Ectodermal cell (in vitro differentiated cells): Measurements from ENCODE around the gene OR1J4. TPM values are rescaled to one million over a fixed set of nuclear protein-coding genes. Genes with fewer than 3 reads are reported as not detected.

ENCODE experiments used
- H3K27ac ChIP-seq: 2 replicates; pipeline ENCODE4 v1.7.0; 2013; ENCODE audit warnings: mild to moderate bottlenecking, low read depth, low read length; ENCODE audit not compliant: insufficient read depth, poor library complexity, severe bottlenecking
- H3K27me3 ChIP-seq: 2 replicates; pipeline ENCODE4 v1.7.0; 2013; ENCODE audit warnings: mild to moderate bottlenecking, low read length; ENCODE audit not compliant: insufficient read depth, control insufficient read depth, poor library complexity, severe bottlenecking
- H3K36me3 ChIP-seq: one replicate; pipeline ENCODE4 v1.7.0; 2013; ENCODE audit warnings: low read length; ENCODE audit not compliant: control insufficient read depth, insufficient read depth
- H3K4me1 ChIP-seq: one replicate; pipeline ENCODE4 v1.7.0; 2013; ENCODE audit warnings: low read length; ENCODE audit not compliant: control insufficient read depth, insufficient read depth
- H3K4me3 ChIP-seq: 2 replicates; pipeline ENCODE4 v1.7.0; 2013; ENCODE audit warnings: low read depth, low read length, control low read depth; ENCODE audit not compliant: insufficient read depth
- H3K9me3 ChIP-seq: 2 replicates; pipeline ENCODE4 v1.7.0; 2013; ENCODE audit warnings: mild to moderate bottlenecking, low read length, moderate library complexity; ENCODE audit not compliant: control insufficient read depth
- WGBS, 2 experiments: methylation state at CpG; one replicate each; pipeline ENCODE4 v1.1.7; 2013; ENCODE audit warnings: missing lambda C conversion rate in 2 of 2; 5-methylcytosine and 5-hydroxymethylcytosine counted together
- polyA plus RNA-seq, 4 experiments: library from polyadenylated mRNA; stranded (reverse); fragments of 50-300 nt; gene quantifications; one replicate each; pipeline ENCODE4 v1.2.3, GENCODE V29; 2013

Gene OR1J4, protein sequence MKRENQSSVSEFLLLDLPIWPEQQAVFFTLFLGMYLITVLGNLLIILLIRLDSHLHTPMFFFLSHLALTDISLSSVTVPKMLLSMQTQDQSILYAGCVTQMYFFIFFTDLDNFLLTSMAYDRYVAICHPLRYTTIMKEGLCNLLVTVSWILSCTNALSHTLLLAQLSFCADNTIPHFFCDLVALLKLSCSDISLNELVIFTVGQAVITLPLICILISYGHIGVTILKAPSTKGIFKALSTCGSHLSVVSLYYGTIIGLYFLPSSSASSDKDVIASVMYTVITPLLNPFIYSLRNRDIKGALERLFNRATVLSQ
- not detected for polyA plus RNA-seq (2013, experiment 1 of 4)
- not detected for polyA plus RNA-seq (2013, experiment 2 of 4)
- polyA plus RNA-seq (2013, experiment 3 of 4), result not detected
- not detected for polyA plus RNA-seq (2013, experiment 4 of 4)

DNA sequence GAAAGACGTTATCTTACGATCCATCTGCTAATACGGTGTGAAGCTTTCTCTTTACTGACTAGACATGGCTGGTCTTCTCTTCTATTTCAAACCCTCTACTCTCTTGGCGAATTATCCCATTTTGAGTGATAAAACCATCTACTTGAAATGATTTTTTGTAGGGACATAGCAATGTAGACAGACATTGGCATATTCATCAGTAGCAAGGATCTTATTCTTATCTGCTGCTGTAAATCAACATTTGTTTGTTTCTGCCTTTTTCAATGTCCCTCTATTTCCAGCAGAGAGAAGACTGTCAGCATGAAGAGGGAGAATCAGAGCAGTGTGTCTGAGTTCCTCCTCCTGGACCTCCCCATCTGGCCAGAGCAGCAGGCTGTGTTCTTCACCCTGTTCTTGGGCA lies at the start of gene OR1J4:
OR1J4 (plus strand) TSS at position 301 of the 400 bp plus-strand sequence; CDS start at position 301, 0 bp downstream.
- 77 to 79% methylated on average over 3 to 4 of the region's 4 CpGs for WGBS, 2 experiments
- Histone ChIP-seq H3K4me3 (no peak within 1 kb of the TSS), H3K9me3 (no peaks in the 10 kb centered on the region), H3K27ac (no peak within 1 kb of the TSS), H3K4me1 (no peaks in the 10 kb centered on the region), H3K36me3 (no peaks in the 10 kb centered on the region), H3K27me3 (no peaks in the 10 kb centered on the region)

DNA sequence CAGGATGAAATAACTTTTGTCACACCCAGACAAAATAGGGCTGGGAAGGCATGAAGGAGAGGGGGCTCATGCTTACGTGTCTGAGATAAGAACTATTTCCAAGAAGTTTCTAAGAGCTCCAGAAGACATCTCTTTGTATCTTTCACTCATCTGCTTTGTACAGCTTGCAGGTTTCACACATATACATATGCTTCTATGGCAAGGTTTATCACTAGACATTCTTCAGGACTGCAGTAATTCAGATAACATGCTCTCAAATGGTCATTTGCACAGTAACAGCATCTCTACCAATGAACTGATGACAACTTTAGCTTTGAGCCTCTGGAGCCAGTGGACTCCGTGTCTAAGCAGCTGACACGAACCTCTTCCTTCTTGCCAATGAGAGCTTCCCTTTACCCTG lies 44.4 kb upstream of the OR1J4 start:
- WGBS, 2 experiments, result 62 to 66% methylated on average over 3 of the region's 3 CpGs
- Histone ChIP-seq H3K4me1 (no peaks in the 10 kb centered on the region), H3K9me3 (peaks cover 2% of the 10 kb centered on the region), H3K4me3 (no peak overlapping the region), H3K27me3 (no peaks in the 10 kb centered on the region), H3K27ac (no peak overlapping the region), H3K36me3 (no peaks in the 10 kb centered on the region)

DNA sequence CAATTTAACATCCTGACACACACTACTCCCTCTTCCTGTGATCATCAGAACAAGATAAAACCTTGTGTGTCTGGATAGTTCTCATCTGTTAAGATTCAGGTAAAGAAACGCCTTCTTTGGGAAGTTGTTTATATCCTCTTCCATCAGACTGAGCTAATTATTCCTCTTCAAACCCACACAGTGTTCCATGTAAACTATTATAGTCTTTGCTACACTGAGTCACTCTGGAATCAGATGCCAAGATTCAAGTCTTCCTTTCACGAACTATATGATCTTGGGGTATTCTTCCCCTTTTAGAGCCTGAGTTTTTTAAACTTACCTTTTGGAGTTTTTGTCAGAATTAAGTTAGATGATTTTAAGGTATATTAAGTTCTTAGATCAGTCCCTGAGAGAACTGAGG lies 43.2 kb upstream of the OR1J4 start:
- 75 to 76% methylated on average over 2 of the region's 2 CpGs for WGBS, 2 experiments
- Histone ChIP-seq H3K27me3 (no peaks in the 10 kb centered on the region), H3K4me3 (no peak overlapping the region), H3K36me3 (no peaks in the 10 kb centered on the region), H3K4me1 (no peaks in the 10 kb centered on the region), H3K27ac (no peak overlapping the region), H3K9me3 (peaks cover 2% of the 10 kb centered on the region)

DNA sequence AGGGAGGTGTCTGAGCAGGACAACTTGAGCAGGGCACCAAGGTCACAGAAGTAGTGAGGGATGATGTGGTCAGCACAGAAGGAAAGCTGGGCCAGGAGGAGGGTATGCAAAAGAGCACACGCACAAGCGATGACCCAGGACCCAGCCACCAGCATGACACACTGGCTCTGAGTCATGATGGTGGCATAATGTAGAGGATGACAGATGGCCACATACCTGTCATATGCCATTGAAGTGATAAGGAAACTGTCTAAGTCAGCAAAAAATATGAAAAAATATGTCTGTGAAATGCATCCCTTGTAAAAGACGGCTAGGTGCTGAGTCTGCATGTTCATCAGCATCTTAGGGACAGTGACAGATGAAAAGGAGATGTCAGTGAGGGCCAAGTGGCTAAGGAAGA lies 41.6 kb upstream of the OR1J4 start:
- H3K4me1 ChIP-seq, result no peaks in the 10 kb centered on the region
- H3K36me3 ChIP-seq, result no peaks in the 10 kb centered on the region
- no peak overlapping the region for H3K27ac ChIP-seq
- 83 to 86% methylated on average over 3 of the region's 3 CpGs for WGBS, 2 experiments
- H3K9me3 ChIP-seq, result peaks cover 2% of the 10 kb centered on the region
- no peaks in the 10 kb centered on the region for H3K27me3 ChIP-seq
- no peak overlapping the region for H3K4me3 ChIP-seq

DNA sequence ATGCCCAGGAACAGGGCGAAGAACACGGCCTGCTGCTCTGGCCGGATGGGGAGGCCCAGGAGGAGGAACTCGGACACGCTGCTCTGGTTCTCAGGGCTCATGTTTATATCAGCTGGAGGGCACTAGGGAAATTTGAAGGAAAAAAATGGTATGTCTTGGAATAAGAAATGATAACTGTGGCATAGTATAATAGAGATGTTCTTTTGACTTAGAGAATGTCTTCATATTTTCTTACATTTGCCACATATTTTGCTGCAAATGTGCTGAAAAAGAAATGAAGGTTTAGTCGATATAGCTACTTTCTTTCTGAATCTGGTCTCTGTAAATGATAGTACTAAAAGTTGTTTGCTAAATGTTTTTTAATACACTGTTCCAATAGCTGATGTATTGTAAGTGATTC lies 41.1 kb upstream of the OR1J4 start, which contains the start of gene OR1J1:
OR1J1 (minus strand) TSS at position 101 of the 400 bp plus-strand sequence; CDS start at position 101, 0 bp downstream.
- Histone ChIP-seq H3K4me1 (no peaks in the 10 kb centered on the region), H3K27ac (no peak within 1 kb of the TSS), H3K36me3 (no peaks in the 10 kb centered on the region), H3K4me3 (no peak within 1 kb of the TSS), H3K27me3 (no peaks in the 10 kb centered on the region), H3K9me3 (peaks cover 2% of the 10 kb centered on the region)
- WGBS, 2 experiments, result 79% methylated on average over 6 of the region's 6 CpGs

DNA sequence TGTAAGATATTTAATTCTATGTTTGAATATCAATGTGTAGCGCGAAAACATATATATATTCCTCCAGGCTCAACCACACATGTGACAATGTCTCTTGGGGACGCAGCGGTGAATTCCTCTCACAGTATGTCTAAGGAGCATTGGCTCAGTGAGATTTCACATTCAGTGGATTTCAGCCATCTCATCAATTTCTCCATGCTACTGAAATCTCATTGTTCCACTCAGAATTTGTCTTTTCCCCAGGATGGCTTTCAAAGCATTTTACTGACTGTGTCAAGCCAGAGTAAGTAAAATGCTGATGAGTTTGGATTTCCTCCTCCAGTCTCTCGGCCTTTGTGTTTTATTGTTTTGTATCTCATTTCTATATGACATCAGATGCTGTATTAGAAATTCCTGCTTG lies 39.9 kb upstream of the OR1J4 start:
- WGBS, 2 experiments, result 89 to 97% methylated on average over 4 to 5 of the region's 5 CpGs
- Histone ChIP-seq H3K36me3 (no peaks in the 10 kb centered on the region), H3K27me3 (no peaks in the 10 kb centered on the region), H3K4me1 (no peaks in the 10 kb centered on the region), H3K27ac (no peak overlapping the region), H3K4me3 (no peak overlapping the region), H3K9me3 (no peaks in the 10 kb centered on the region)

DNA sequence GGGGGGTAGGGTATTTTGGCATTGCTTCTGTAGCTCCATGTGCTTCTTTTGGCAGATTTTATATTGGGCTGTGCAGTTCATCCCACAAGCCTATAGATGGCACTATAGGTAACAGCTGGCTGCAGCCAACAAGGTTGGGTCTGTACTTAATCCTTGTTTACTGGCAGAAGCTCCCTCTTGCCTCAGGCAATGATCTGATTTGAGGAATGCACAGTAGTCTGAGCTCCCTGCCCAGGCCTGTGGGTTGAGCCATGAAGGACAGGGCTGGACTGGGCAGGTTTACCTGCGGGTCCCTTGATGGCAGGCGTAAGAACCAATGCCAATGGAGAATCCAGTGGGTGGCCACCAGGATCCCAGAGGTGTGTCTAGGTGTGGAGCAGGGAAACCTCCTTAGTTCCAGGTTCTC lies 20.1 kb upstream of the OR1J4 start:
- no peak overlapping the region for H3K4me3 ChIP-seq
- H3K27ac ChIP-seq, result no peak overlapping the region
- no peaks in the 10 kb centered on the region for H3K27me3 ChIP-seq
- H3K4me1 ChIP-seq, result no peaks in the 10 kb centered on the region
- WGBS, 2 experiments, result 58 to 62% methylated on average over 2 of the region's 2 CpGs
- no peaks in the 10 kb centered on the region for H3K36me3 ChIP-seq
- no peaks in the 10 kb centered on the region for H3K9me3 ChIP-seq

DNA sequence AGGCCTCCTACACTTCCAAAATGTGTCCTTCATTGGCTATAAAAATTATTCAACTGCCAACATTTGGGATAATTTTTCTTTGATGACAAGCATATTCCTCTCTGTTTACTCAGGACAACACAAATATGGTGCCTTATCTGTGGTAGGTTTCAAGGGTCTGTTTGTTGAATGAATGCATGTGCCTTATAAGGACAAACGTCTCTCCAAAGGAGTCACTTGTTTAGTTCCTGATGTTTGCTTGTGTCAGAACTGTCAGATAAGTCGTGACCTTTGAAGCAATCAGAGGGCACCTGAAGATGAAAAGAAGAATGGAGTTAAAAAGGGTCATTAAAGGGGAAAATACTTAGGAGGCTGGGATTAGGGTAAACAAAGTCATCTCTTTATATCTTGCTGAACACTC lies 12.0 kb upstream of the OR1J4 start:
- Histone ChIP-seq H3K27ac (no peak overlapping the region), H3K9me3 (no peaks in the 10 kb centered on the region), H3K4me3 (no peak overlapping the region), H3K27me3 (peaks cover 3% of the 10 kb centered on the region), H3K4me1 (no peaks in the 10 kb centered on the region), H3K36me3 (no peaks in the 10 kb centered on the region)
- 54 to 55% methylated on average over 2 of the region's 2 CpGs for WGBS, 2 experiments

DNA sequence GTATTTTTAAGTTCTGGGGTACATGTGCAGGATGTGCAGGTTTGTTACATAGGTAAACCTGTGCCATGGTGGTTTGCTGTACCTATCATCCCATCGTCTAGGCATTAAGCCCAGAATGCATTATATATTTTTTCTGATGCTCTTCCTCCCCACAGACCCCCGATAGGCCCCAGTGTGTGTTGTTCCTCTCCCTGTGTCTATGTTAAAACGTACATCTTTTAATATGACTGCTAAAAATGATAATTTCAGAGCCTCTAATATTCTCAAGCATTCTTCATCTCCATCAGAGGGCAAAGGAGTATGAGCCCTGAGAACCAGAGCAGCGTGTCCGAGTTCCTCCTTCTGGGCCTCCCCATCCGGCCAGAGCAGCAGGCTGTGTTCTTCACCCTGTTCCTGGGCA lies 8.4 kb upstream of the OR1J4 start, which contains the start of gene OR1J2:
OR1J2 (plus strand) TSS at position 301 of the 400 bp plus-strand sequence; CDS start at position 301, 0 bp downstream.
- 66 to 77% methylated on average over 6 of the region's 6 CpGs for WGBS, 2 experiments
- H3K4me1 ChIP-seq, result no peaks in the 10 kb centered on the region
- peaks cover 3% of the 10 kb centered on the region for H3K27me3 ChIP-seq
- no peak within 1 kb of the TSS for H3K4me3 ChIP-seq
- H3K36me3 ChIP-seq, result no peaks in the 10 kb centered on the region
- no peaks in the 10 kb centered on the region for H3K9me3 ChIP-seq
- no peak within 1 kb of the TSS for H3K27ac ChIP-seq

DNA sequence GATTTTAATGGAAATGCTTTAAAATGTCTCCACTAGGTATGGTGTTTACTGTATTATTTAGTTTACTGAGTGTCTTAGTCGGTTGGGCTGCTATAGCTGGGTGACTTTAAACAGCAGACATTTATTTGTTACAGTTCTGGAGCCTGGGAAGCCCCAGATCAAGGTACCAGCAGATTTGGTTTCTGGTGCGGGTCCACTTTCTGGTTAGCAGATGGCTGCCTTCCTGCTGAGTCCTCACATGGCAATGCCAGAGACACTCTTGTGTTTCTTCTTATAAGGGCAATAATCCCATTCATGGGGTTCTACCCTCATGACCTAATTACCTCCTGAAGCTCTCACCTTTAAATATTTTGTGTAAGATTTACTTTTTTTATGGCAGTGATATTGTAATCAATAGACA lies 715 bp upstream of the OR1J4 start:
- WGBS, 2 experiments, result 61 to 65% methylated on average over 2 of the region's 2 CpGs
- H3K27ac ChIP-seq, result no peak overlapping the region
- H3K27me3 ChIP-seq, result no peaks in the 10 kb centered on the region
- no peak overlapping the region for H3K4me3 ChIP-seq
- no peaks in the 10 kb centered on the region for H3K36me3 ChIP-seq
- H3K9me3 ChIP-seq, result no peaks in the 10 kb centered on the region
- no peaks in the 10 kb centered on the region for H3K4me1 ChIP-seq
